Ovary (tissue), 9 donors: ENCODE results near the gene MCM9. TPM values are rescaled to one million over a fixed set of nuclear protein-coding genes. Genes with fewer than 3 reads are reported as not detected.

Experiments
- DNase-seq, 5 donors: peaks; one replicate each; pipeline ENCODE4 v3.0.0-alpha.2; 2019 to 2020
- H3K27ac ChIP-seq, 2 donors: fragments of 200-600 bp; one replicate each; pipeline versions ENCODE4 v1.5.1 to v1.8.0; 2019 to 2022
- H3K27me3 ChIP-seq: fragments of 200-600 bp; one replicate; pipeline ENCODE4 v1.8.0; 2022
- H3K36me3 ChIP-seq: fragments of 200-600 bp; sonication (generic); one replicate; pipeline ENCODE4 v1.5.1; 2019
- H3K4me1 ChIP-seq: one replicate; pipeline ENCODE4 v1.8.1; 2013; ENCODE audit warnings: mild to moderate bottlenecking, moderate library complexity; ENCODE audit not compliant: insufficient read depth
- H3K4me3 ChIP-seq: fragments of 200-600 bp; sonication (generic); one replicate; pipeline ENCODE4 v1.5.1; 2017
- H3K9me3 ChIP-seq, 2 donors: fragments of 200-600 bp in 1 of 2; sonication (generic) in 1 of 2; one replicate each; pipeline versions ENCODE4 v1.5.1 to v1.8.1; 2013 to 2019; ENCODE audit warnings: mild to moderate bottlenecking in 1 of 2, moderate library complexity in 1 of 2
- CTCF ChIP-seq, 3 donors: fragments of 450-650 bp in 2 of 3; fragments of 200-600 bp in 1 of 3; IDR thresholded peaks; one replicate each; pipeline versions ENCODE4 v1.5.1 to v1.8.0; 2016 to 2022; ENCODE audit warnings: antibody characterized with exemption in 3 of 3, mild to moderate bottlenecking in 1 of 3
- EP300 ChIP-seq: sonication (generic); formaldehyde crosslinking; IDR thresholded peaks from one replicate; pipeline ENCODE4 v1.6.1; 2017; ENCODE audit warnings: antibody characterized with exemption
- POLR2A ChIP-seq: fragments of 450-650 bp; IDR thresholded peaks from one replicate; pipeline ENCODE4 v1.6.1; 2017; ENCODE audit warnings: antibody characterized with exemption, mild to moderate bottlenecking, moderate library complexity
- WGBS, 3 donors: extraction: QIAGEN DNeasy Blood & Tissue Kit in 1 of 3; methylation state at CpG; one replicate each; pipeline versions ENCODE4 v1.1.5 to v1.1.7; 2013 to 2017; 5-methylcytosine and 5-hydroxymethylcytosine counted together
- intact Hi-C, 4 donors: fragments of 100-400 bp; cut with DNase I; formaldehyde crosslinking; loops; one replicate each; pipeline versions ENCODE4 v1.11.0 to v1.15.1; 2022 to 2023
- polyA plus RNA-seq, 2 donors: library from polyadenylated mRNA; stranded (reverse); fragments of 200-250 nt in 1 of 2; fragments of 350-450 nt in 1 of 2; fragmentation: Illumina TruSeq in 1 of 2; extraction: RNeasy Lipid Tissue Mini Kit (QIAGEN cat#74804) in 1 of 2; gene quantifications; one replicate each; pipeline ENCODE4 v1.2.3, GENCODE V29; 2013 to 2014
- total RNA-seq, 7 donors: library from RNA; depleted of rRNA in 2 of 7; stranded (reverse); fragments of >200 nt in 2 of 7; fragmentation: NEBNext Ultra II Directional in 3 of 7; extraction: Animal tissue kit (Norgen Biotek cat#: 25700) in 3 of 7; gene quantifications; one replicate each; pipeline versions ENCODE4 v1.1.0 to v1.2.4, GENCODE V29; 2016 to 2023
- donor health status: DM: no; HTN: no; CAD: no; lungs with moderate emphysema.
- donor health status: DM: no; HTN: no; CAD: no.
- donor health status: Bipolar disorder and iron deficiency.
- donor health status: DM: yes; HTN: yes; CAD: no.
- donor health status: DM: no; HTN: no; CAD: no.
- donor health status: DM: yes; HTN: yes; CAD: no.

MCM9 gene
- total and polyA plus RNA-seq, 9 donors, result 5.5 to 17.5 (median 11.2) TPM

GRCh38 chr6:118930680-118931079 lies 4.3 kb downstream of the MCM9 start:
- no peak overlapping the region for H3K4me3 ChIP-seq
- no peaks in the 10 kb centered on the region for H3K27me3 ChIP-seq
- no peak overlapping the region for H3K27ac ChIP-seq
- no peak for DNase-seq
- no peaks in the 10 kb centered on the region for H3K9me3 ChIP-seq
- WGBS, 3 donors, result 92 to 96% (median 96%) methylated on average over 3 of the region's 3 CpGs
- H3K4me1 ChIP-seq, result no peaks in the 10 kb centered on the region
- TF ChIP-seq CTCF (IDR thresholded peaks at IDR 0.05), result no peak
- no peak for TF ChIP-seq POLR2A
- no peak for TF ChIP-seq EP300
- intact Hi-C loops, result no loop called here
- no peaks in the 10 kb centered on the region for H3K36me3 ChIP-seq

GRCh38 chr6:118923035-118923434 lies 11.9 kb downstream of the MCM9 start:
- H3K27me3 ChIP-seq, result no peaks in the 10 kb centered on the region
- H3K27ac ChIP-seq, result no peak overlapping the region
- H3K9me3 ChIP-seq, result no peaks in the 10 kb centered on the region
- no peaks in the 10 kb centered on the region for H3K4me1 ChIP-seq
- DNase-seq, result no peak
- H3K36me3 ChIP-seq, result no peaks in the 10 kb centered on the region
- 75 to 89% (median 87%) methylated on average over 3 of the region's 3 CpGs for WGBS, 3 donors
- TF ChIP-seq CTCF (IDR thresholded peaks at IDR 0.05) (no peak), EP300 (no peak), POLR2A (no peak)
- intact Hi-C loops, result no loop called here
- H3K4me3 ChIP-seq, result no peak overlapping the region

- Histone ChIP-seq H3K27ac (no peak overlapping the region), H3K27me3 (no peaks in the 10 kb centered on the region), H3K4me1 (no peaks in the 10 kb centered on the region), H3K36me3 (no peaks in the 10 kb centered on the region), H3K9me3 (no peaks in the 10 kb centered on the region), H3K4me3 (no peak overlapping the region)
- WGBS, 3 donors, result 97 to 100% (median 97%) methylated on average over 1 of the region's 1 CpG
- DNase-seq, result no peak
- no peak for TF ChIP-seq POLR2A
- no peak for TF ChIP-seq CTCF (IDR thresholded peaks at IDR 0.05)
- TF ChIP-seq EP300, result no peak
- intact Hi-C loops, result no loop called here
Measured at GRCh38 chr6:118921084-118921483, 13.9 kb downstream of the MCM9 start.

- intact Hi-C loops, result no loop called here
- no peaks in the 10 kb centered on the region for H3K9me3 ChIP-seq
- WGBS, 3 donors, result 92 to 94% (median 93%) methylated on average over 2 of the region's 2 CpGs
Measured at GRCh38 chr6:118918329-118918725, 16.6 kb downstream of the MCM9 start.

More at GRCh38 chr6:118918329-118918725, 16.6 kb downstream of the MCM9 start:
- TF ChIP-seq CTCF (IDR thresholded peaks at IDR 0.05), result no peak
- TF ChIP-seq POLR2A, result no peak
- TF ChIP-seq EP300, result no peak
- Histone ChIP-seq H3K4me1 (no peaks in the 10 kb centered on the region), H3K27me3 (no peaks in the 10 kb centered on the region), H3K4me3 (no peak overlapping the region), H3K36me3 (no peaks in the 10 kb centered on the region), H3K27ac (no peak overlapping the region)
- no peak for DNase-seq
